HUES64 (cell line): ENCODE data around the gene APOOL.

Experiments
- H3K27ac ChIP-seq: 2 replicates; pipeline ENCODE4 v1.7.0; 2013; ENCODE audit warnings: low read depth, low read length, inconsistent platforms
- H3K27me3 ChIP-seq: 2 replicates; pipeline ENCODE4 v1.6.1; 2013; ENCODE audit warnings: mild to moderate bottlenecking, low read length; ENCODE audit not compliant: insufficient read depth
- H3K36me3 ChIP-seq: 2 replicates; pipeline ENCODE4 v1.6.1; 2013; ENCODE audit warnings: mild to moderate bottlenecking, low read length; ENCODE audit not compliant: insufficient read depth
- H3K4me1 ChIP-seq: 2 replicates; pipeline ENCODE4 v1.6.1; 2013; ENCODE audit warnings: mild to moderate bottlenecking, low read length, moderate library complexity; ENCODE audit not compliant: insufficient read depth
- H3K4me3 ChIP-seq: 2 replicates; pipeline ENCODE4 v1.5.1; 2013; ENCODE audit warnings: mild to moderate bottlenecking, low read length, moderate library complexity
- H3K9ac ChIP-seq: 2 replicates; pipeline ENCODE4 v1.6.1; 2013; ENCODE audit warnings: mild to moderate bottlenecking, low read depth, low read length
- H3K9me3 ChIP-seq: 2 replicates; pipeline ENCODE4 v1.6.1; 2013; ENCODE audit warnings: low read depth, low read length; ENCODE audit not compliant: insufficient read depth
- WGBS: fragments of 150-250, 120-280 bp; methylation state at CpG from one replicate; pipeline ENCODE4 v1.1.7; 2013; ENCODE audit warnings: missing lambda C conversion rate; 5-methylcytosine and 5-hydroxymethylcytosine counted together

Gene APOOL

GRCh38 chrX:85020216-85020615 is 16.5 kb downstream of the APOOL start:
- no peak overlapping the region for H3K9ac ChIP-seq
- WGBS: 96% methylated on average over 2 of the region's 4 CpGs
- no peaks in the 10 kb centered on the region for H3K27me3 ChIP-seq

GRCh38 chrX:85024044-85024443 is 20.4 kb downstream of the APOOL start:
- no peaks in the 10 kb centered on the region for H3K36me3 ChIP-seq
- no peaks in the 10 kb centered on the region for H3K27me3 ChIP-seq
- H3K4me1 ChIP-seq: no peaks in the 10 kb centered on the region
- no peak overlapping the region for H3K9ac ChIP-seq
- no CpG with 5 or more reads among the region's 2 CpGs for WGBS
- no peaks in the 10 kb centered on the region for H3K9me3 ChIP-seq
- H3K27ac ChIP-seq: no peak overlapping the region
- H3K4me3 ChIP-seq: no peak overlapping the region

More at GRCh38 chrX:85020216-85020615, 16.5 kb downstream of the APOOL start:
- Histone ChIP-seq H3K4me3 (no peak overlapping the region), H3K27ac (no peak overlapping the region), H3K4me1 (0 out of 2 replicates have a peak, but pooled peaks cover 4% of the 10 kb centered on the region), H3K36me3 (no peaks in the 10 kb centered on the region), H3K9me3 (no peaks in the 10 kb centered on the region)

- 95% methylated on average over 3 of the region's 3 CpGs for WGBS
- H3K4me1 ChIP-seq: no peaks in the 10 kb centered on the region
- H3K27me3 ChIP-seq: no peaks in the 10 kb centered on the region
- H3K27ac ChIP-seq: no peak overlapping the region
- H3K4me3 ChIP-seq: no peak overlapping the region
- no peaks in the 10 kb centered on the region for H3K9me3 ChIP-seq
- H3K36me3 ChIP-seq: no peaks in the 10 kb centered on the region
- no peak overlapping the region for H3K9ac ChIP-seq
Measured at GRCh38 chrX:85024562-85024961, 20.9 kb downstream of the APOOL start.

GRCh38 chrX:85026170-85026569 is 22.5 kb downstream of the APOOL start:
- no peaks in the 10 kb centered on the region for H3K4me1 ChIP-seq
- no peak overlapping the region for H3K9ac ChIP-seq
- no peak overlapping the region for H3K27ac ChIP-seq
- H3K36me3 ChIP-seq: no peaks in the 10 kb centered on the region
- no peak overlapping the region for H3K4me3 ChIP-seq
- no peaks in the 10 kb centered on the region for H3K27me3 ChIP-seq
- no peaks in the 10 kb centered on the region for H3K9me3 ChIP-seq

- Histone ChIP-seq H3K27ac (no peak overlapping the region), H3K36me3 (no peaks in the 10 kb centered on the region), H3K9me3 (no peaks in the 10 kb centered on the region), H3K27me3 (no peaks in the 10 kb centered on the region), H3K4me1 (no peaks in the 10 kb centered on the region), H3K4me3 (no peak overlapping the region), H3K9ac (no peak overlapping the region)
Measured at GRCh38 chrX:85029043-85029442, 25.4 kb downstream of the APOOL start.

GRCh38 chrX:85031505-85031904 is 27.8 kb downstream of the APOOL start:
- Histone ChIP-seq H3K4me1 (no peaks in the 10 kb centered on the region), H3K27me3 (no peaks in the 10 kb centered on the region), H3K27ac (no peak overlapping the region), H3K9me3 (no peaks in the 10 kb centered on the region), H3K9ac (no peak overlapping the region), H3K4me3 (no peak overlapping the region), H3K36me3 (no peaks in the 10 kb centered on the region)
- WGBS: 89% methylated on average over 1 of the region's 2 CpGs

- no peak overlapping the region for H3K4me3 ChIP-seq
- WGBS: 90% methylated on average over 2 of the region's 3 CpGs
Measured at GRCh38 chrX:85037114-85037513, 33.4 kb downstream of the APOOL start.

GRCh38 chrX:85051627-85052026 is 48.0 kb downstream of the APOOL start:
- Histone ChIP-seq H3K27me3 (no peaks in the 10 kb centered on the region), H3K4me3 (no peak overlapping the region), H3K9ac (no peak overlapping the region), H3K9me3 (no peaks in the 10 kb centered on the region), H3K4me1 (no peaks in the 10 kb centered on the region), H3K27ac (no peak overlapping the region), H3K36me3 (peaks cover 3% of the 10 kb centered on the region; the same call in 1 of the 2 replicates)
- 88% methylated on average over 1 of the region's 1 CpG for WGBS

More at GRCh38 chrX:85037114-85037513, 33.4 kb downstream of the APOOL start:
- Histone ChIP-seq H3K27me3 (no peaks in the 10 kb centered on the region), H3K9ac (no peak overlapping the region), H3K27ac (no peak overlapping the region), H3K4me1 (no peaks in the 10 kb centered on the region), H3K9me3 (no peaks in the 10 kb centered on the region), H3K36me3 (no peaks in the 10 kb centered on the region)

- no peak overlapping the region for H3K9ac ChIP-seq
- no peak overlapping the region for H3K27ac ChIP-seq
- no peak overlapping the region for H3K4me3 ChIP-seq
- H3K4me1 ChIP-seq: no peaks in the 10 kb centered on the region
- WGBS: 100% methylated on average over 1 of the region's 3 CpGs
- H3K9me3 ChIP-seq: no peaks in the 10 kb centered on the region
- H3K36me3 ChIP-seq: no peaks in the 10 kb centered on the region
- no peaks in the 10 kb centered on the region for H3K27me3 ChIP-seq
Measured at GRCh38 chrX:85052205-85052604, 48.5 kb downstream of the APOOL start.

- Histone ChIP-seq H3K4me1 (no peaks in the 10 kb centered on the region), H3K9ac (no peak overlapping the region), H3K27me3 (no peaks in the 10 kb centered on the region), H3K27ac (no peak overlapping the region), H3K9me3 (no peaks in the 10 kb centered on the region), H3K4me3 (no peak overlapping the region), H3K36me3 (no peaks in the 10 kb centered on the region)
- 89% methylated on average over 1 of the region's 2 CpGs for WGBS
Measured at GRCh38 chrX:85052636-85053343, 49.1 kb downstream of the APOOL start.

GRCh38 chrX:85065512-85066198 is 62.0 kb downstream of the APOOL start:
- Histone ChIP-seq H3K27me3 (no peaks in the 10 kb centered on the region), H3K9ac (no peak overlapping the region), H3K36me3 (peaks cover 13% of the 10 kb centered on the region), H3K27ac (no peak overlapping the region), H3K4me3 (no peak overlapping the region), H3K4me1 (no peaks in the 10 kb centered on the region), H3K9me3 (no peaks in the 10 kb centered on the region)
- 72% methylated on average over 4 of the region's 4 CpGs for WGBS
